Lower leg skin (tissue), 3 donors: Measurements from ENCODE around the gene GPAT3.
"Not testable (repeated sequence)": the region's sequence is repeated elsewhere in the genome, so short reads cannot be mapped to it uniquely, and the experiment has no call there.

Experiments
- POLR2A ChIP-seq, 2 donors: fragments of 450-650 bp; IDR thresholded peaks; one replicate each; pipeline ENCODE4 v1.6.1; 2016 to 2017; ENCODE audit warnings: antibody characterized with exemption in 2 of 2, mild to moderate bottlenecking in 1 of 2, moderate library complexity in 1 of 2
- TF ChIP-seq, protein P1 (sequence below), 3 donors: fragments of 450-650 bp; IDR thresholded peaks; one replicate each; pipeline ENCODE4 v1.5.1; 2016; ENCODE audit warnings: antibody characterized with exemption in 3 of 3, mild to moderate bottlenecking in 3 of 3, moderate library complexity in 2 of 3

DNA sequence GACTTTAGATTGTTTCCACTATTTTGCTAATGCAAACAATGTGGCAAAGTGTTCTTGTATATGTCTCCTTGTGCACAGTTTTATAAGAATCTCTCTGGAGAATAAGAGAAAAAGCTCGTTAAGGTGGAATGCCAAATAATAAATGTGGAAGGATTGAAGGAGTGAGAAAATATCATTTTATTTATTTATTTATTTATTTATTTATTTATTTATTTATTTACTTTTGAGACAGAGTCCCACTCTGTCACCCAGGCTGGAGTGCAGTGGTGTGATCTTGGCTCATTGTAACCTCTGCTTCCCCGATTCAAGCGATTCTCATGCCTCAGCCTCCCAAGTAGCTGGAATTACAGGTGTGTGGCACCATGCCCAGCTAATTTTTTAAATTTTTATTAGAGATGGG lies 40.3 kb downstream of the GPAT3 start:
- not testable (repeated sequence) for TF ChIP-seq POLR2A (IDR thresholded peaks at IDR 0.05)
- TF ChIP-seq, protein P1, sequence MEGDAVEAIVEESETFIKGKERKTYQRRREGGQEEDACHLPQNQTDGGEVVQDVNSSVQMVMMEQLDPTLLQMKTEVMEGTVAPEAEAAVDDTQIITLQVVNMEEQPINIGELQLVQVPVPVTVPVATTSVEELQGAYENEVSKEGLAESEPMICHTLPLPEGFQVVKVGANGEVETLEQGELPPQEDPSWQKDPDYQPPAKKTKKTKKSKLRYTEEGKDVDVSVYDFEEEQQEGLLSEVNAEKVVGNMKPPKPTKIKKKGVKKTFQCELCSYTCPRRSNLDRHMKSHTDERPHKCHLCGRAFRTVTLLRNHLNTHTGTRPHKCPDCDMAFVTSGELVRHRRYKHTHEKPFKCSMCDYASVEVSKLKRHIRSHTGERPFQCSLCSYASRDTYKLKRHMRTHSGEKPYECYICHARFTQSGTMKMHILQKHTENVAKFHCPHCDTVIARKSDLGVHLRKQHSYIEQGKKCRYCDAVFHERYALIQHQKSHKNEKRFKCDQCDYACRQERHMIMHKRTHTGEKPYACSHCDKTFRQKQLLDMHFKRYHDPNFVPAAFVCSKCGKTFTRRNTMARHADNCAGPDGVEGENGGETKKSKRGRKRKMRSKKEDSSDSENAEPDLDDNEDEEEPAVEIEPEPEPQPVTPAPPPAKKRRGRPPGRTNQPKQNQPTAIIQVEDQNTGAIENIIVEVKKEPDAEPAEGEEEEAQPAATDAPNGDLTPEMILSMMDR (IDR thresholded peaks at IDR 0.05), result not testable (repeated sequence)
